ENCODE data around the gene HCN3. TPM values are rescaled to one million over a fixed set of nuclear protein-coding genes. Genes with fewer than 3 reads are reported as not detected.
A peak's percentile ranks its signal among the peaks of the same experiment; 100 is the strongest.

HCN3 gene
- total RNA-seq, 4 donors from 2014 or later: 6.6 to 12.8 (median 10.4) TPM

DNA sequence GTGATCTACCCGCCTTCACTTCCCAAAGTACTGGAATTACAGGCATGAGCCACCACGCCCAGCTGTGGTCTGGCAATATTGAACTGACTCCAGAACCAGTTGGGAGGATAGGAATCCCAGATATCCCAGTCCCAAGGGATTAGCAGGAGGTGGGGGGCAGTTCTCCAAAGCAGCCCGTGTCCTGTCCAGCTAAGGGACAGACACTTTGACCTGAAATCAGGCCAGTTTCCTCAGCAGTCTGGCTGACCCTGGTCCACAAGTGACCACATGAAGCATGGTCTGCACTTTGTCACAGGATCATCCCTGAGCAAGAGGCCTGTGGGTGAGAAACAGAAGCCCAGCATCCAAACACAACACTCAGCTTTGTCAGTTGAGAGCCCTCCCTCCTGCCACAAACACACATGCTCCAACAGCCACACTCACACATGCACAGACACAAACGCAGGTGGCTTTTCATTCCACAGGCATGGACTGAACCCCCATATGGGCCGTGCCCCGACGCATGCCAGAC lies 28.7 kb downstream of the HCN3 start:
- H3K27ac ChIP-seq: no peak overlapping the region
- H3K36me3 ChIP-seq: no peaks in the 10 kb centered on the region
- DNase-seq (ENCODE audit: low spot score in 2 of 2): no peak
- WGBS: 62% methylated on average over 7 of the region's 7 CpGs
- no peaks in the 10 kb centered on the region for H3K27me3 ChIP-seq
- no peak overlapping the region for H3K4me3 ChIP-seq
- TF ChIP-seq POLR2A (IDR thresholded peaks at IDR 0.05) (no peak), POLR2AphosphoS5 (IDR thresholded peaks at IDR 0.05) (no peak), EP300 (IDR thresholded peaks at IDR 0.05) (no peak)
- TF ChIP-seq, protein P1, sequence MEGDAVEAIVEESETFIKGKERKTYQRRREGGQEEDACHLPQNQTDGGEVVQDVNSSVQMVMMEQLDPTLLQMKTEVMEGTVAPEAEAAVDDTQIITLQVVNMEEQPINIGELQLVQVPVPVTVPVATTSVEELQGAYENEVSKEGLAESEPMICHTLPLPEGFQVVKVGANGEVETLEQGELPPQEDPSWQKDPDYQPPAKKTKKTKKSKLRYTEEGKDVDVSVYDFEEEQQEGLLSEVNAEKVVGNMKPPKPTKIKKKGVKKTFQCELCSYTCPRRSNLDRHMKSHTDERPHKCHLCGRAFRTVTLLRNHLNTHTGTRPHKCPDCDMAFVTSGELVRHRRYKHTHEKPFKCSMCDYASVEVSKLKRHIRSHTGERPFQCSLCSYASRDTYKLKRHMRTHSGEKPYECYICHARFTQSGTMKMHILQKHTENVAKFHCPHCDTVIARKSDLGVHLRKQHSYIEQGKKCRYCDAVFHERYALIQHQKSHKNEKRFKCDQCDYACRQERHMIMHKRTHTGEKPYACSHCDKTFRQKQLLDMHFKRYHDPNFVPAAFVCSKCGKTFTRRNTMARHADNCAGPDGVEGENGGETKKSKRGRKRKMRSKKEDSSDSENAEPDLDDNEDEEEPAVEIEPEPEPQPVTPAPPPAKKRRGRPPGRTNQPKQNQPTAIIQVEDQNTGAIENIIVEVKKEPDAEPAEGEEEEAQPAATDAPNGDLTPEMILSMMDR (IDR thresholded peaks at IDR 0.05): no peak
- peaks cover 19% of the 10 kb centered on the region for H3K4me1 ChIP-seq
- no peaks in the 10 kb centered on the region for H3K9me3 ChIP-seq

DNA sequence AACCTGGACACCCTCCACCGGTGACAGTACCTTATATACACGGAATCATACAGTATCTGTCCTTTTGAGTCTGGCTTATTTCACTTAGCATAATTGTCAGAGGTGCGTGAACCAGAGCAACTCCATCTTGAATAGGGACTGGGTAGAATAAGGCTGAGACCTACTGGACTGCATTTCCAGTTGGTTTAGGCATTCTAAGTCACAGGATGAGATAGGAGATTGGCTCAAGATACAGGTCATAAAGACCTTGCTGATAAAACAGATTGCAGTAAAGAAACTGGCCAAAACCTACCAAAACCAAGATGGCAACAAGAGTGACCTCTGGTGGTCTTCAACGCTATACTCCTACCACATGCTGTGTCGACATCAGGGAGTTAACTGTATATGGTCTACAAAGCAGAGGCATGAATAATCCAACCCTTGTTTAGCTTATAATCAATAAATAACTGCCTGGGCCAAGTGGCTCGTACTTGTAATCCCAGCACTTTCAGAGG lies 30.0 kb downstream of the HCN3 start:
- WGBS: 47% methylated on average over 6 of the region's 6 CpGs

DNA sequence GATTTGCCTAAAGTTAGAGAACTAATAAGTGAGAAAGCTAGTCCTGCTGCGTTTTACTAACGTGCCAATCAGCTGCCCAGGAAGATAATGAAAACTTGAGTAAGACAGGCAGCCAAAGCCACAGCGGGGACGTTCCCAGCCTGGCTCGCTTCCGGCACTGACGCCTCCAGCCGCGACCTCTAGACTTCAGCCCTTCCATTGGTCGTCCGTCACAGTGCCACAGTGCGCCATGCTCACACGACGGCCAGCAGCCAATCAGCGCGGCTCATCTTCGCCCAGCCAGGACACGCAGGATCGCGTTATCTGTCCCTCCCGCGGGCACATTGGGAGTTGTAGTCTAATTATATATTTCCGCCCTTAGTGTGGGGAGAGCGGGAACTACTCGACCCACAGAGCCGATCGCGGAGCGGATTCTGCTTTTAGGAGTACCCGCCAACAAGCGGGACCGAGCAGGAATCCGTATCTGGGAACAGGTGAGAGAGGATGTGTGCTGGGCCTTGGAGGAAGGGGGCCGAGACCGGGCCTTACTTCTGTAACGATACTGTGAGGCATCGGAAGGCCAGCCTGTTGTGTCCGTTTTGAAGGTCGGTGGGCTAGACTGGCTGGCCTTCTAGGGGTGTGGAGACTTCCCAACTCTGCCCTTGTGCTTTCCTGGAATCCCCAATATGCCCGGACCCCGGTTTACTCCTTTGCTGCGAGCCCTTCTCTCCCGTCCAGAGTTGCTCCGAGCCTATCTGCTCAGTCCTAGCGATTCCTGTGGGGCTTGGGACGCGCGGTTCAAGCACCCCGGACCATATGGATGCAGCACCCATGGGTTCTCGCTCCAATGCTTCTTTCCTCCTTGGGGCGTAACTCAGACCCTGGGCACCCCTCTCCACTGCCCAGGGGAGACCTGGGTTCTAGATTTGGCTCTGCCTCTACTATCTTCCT lies 31.5 kb downstream of the HCN3 start, which contains the start of gene FDPS:
Gene FDPS, plus strand, starts transcription at position 374 of the 930 bp plus-strand sequence. CDS start 924 bp downstream, outside the sequence.
- peak within 1 kb of the TSS; percentile 87 for H3K4me3 ChIP-seq
- DNase-seq (ENCODE audit: low spot score in 2 of 2): peak; percentile 99
- no peaks in the 10 kb centered on the region for H3K36me3 ChIP-seq
- peaks cover 19% of the 10 kb centered on the region for H3K4me1 ChIP-seq
- TF ChIP-seq POLR2A (IDR thresholded peaks at IDR 0.05) (peak in 1 of 2 donors; percentile 40), POLR2AphosphoS5 (IDR thresholded peaks at IDR 0.05) (peak in 2 of 3 donors; percentile 33 to 85)
- TF ChIP-seq, protein P1 (IDR thresholded peaks at IDR 0.05): no peak
- H3K27me3 ChIP-seq: no peaks in the 10 kb centered on the region
- WGBS: under 1% methylated on average over 46 of the region's 51 CpGs
- peak within 1 kb of the TSS; percentile 88 for H3K27ac ChIP-seq
- no peaks in the 10 kb centered on the region for H3K9me3 ChIP-seq

More for the DNA sequence above, 30.0 kb downstream of the HCN3 start:
- peaks cover 19% of the 10 kb centered on the region for H3K4me1 ChIP-seq
- H3K27me3 ChIP-seq: no peaks in the 10 kb centered on the region
- TF ChIP-seq POLR2A (IDR thresholded peaks at IDR 0.05) (no peak), POLR2AphosphoS5 (IDR thresholded peaks at IDR 0.05) (no peak), EP300 (IDR thresholded peaks at IDR 0.05) (no peak)
- TF ChIP-seq, protein P1 (IDR thresholded peaks at IDR 0.05): no peak
- DNase-seq (ENCODE audit: low spot score in 2 of 2): no peak
- no peaks in the 10 kb centered on the region for H3K9me3 ChIP-seq
- no peaks in the 10 kb centered on the region for H3K36me3 ChIP-seq
- no peak overlapping the region for H3K27ac ChIP-seq
- H3K4me3 ChIP-seq: no peak overlapping the region

DNA sequence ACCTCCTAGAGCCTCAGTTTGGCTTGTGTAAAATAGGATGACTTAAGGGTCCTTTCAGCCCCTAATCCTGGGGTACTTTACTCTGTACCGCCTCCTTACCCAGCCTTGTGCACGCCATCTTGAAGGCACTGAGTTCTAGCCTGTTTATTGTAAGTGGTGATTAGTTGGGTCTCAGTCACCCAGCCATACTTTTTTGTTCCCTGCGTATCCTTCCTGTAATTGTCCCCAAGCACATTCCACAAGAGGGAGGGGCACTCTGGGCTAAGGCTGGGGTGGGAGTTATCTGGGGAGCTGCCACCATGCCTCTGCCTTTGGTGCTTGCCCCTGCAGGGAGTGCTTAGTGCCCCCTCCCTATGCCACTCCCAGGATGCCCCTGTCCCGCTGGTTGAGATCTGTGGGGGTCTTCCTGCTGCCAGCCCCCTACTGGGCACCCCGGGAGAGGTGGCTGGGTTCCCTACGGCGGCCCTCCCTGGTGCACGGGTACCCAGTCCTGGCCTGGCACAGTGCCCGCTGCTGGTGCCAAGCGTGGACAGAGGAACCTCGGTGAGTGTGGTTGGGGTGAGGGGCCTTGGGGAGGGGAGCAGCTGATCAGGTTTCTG lies 32.3 kb downstream of the HCN3 start:
- H3K27ac ChIP-seq: peak overlapping the region; percentile 88
- no peak for TF ChIP-seq POLR2A (IDR thresholded peaks at IDR 0.05)
- no peak for TF ChIP-seq EP300 (IDR thresholded peaks at IDR 0.05)
- TF ChIP-seq POLR2AphosphoS5 (IDR thresholded peaks at IDR 0.05): no peak
- TF ChIP-seq, protein P1 (IDR thresholded peaks at IDR 0.05): no peak
- WGBS: 11% methylated on average over 11 of the region's 11 CpGs
- H3K9me3 ChIP-seq: no peaks in the 10 kb centered on the region
- no peak for DNase-seq (ENCODE audit: low spot score in 2 of 2)
- H3K4me1 ChIP-seq: peaks cover 19% of the 10 kb centered on the region
- no peaks in the 10 kb centered on the region for H3K36me3 ChIP-seq
- peak overlapping the region; percentile 87 for H3K4me3 ChIP-seq
- H3K27me3 ChIP-seq: no peaks in the 10 kb centered on the region
